ENCODE measurements around the gene ENAH. TPM values are rescaled to one million over a fixed set of nuclear protein-coding genes. Genes with fewer than 3 reads are reported as not detected.

ENAH gene
- total and polyA plus RNA-seq, 2 experiments from 2014 or later = 109 to 184 TPM

GRCh38 chr1:225437710-225438437 is 215.0 kb downstream of the ENAH start:
- ATAC-seq (peak; percentile 85), DNase-seq (ENCODE audit: low spot score) (peak; percentile 61)
- Histone ChIP-seq H3F3A (replicated peaks; ENCODE audit: low read depth) (no peaks in the 10 kb centered on the region), H3K36me3 (ENCODE audit: insufficient read depth) (no peaks in the 10 kb centered on the region), H3K27me3 (ENCODE audit: insufficient read depth) (no peaks in the 10 kb centered on the region), H2AFZ (no peak overlapping the region), H3K4me1 (ENCODE audit: insufficient read depth) (no peaks in the 10 kb centered on the region), H3K4me3 (no peak overlapping the region), H3K79me2 (replicated peaks; ENCODE audit: insufficient read depth) (no peaks in the 10 kb centered on the region), H3K9me2 (ENCODE audit: insufficient read depth) (no peaks in the 10 kb centered on the region), H3K4me2 (no peak overlapping the region), H3K27ac (ENCODE audit: low read depth) (no peak overlapping the region; the same call in 1 of the 2 replicates), H4K20me1 (replicated peaks; ENCODE audit: insufficient read depth) (no peaks in the 10 kb centered on the region)
- no peaks in the 10 kb centered on the region for H3K36me3 Mint-ChIP-seq (ENCODE audit: low read depth)
- H3K4me1 Mint-ChIP-seq = peaks cover 6% of the 10 kb centered on the region; the same call in 2 of the 3 replicates
- peaks cover under 1% of the 10 kb centered on the region for H3K27me3 Mint-ChIP-seq (ENCODE audit: insufficient read depth, low read depth, poor library complexity)
- TF ChIP-seq STAT1 (IDR thresholded peaks at IDR 0.05; ENCODE audit: unreplicated experiment) (no peak), CTCF (conservative IDR thresholded peaks at IDR 0.05; ENCODE audit: low read depth in 2 of 2) (peak; percentile 56 to 77), REST (IDR thresholded peaks at IDR 0.05; ENCODE audit: unreplicated experiment) (no peak), NANOG (IDR thresholded peaks at IDR 0.05; ENCODE audit: borderline replicate concordance) (no peak), ZNF331 (CRISPR knock-in tag; IDR thresholded peaks at IDR 0.05; ENCODE audit: low read depth) (no peak)
- peaks cover 2% of the 10 kb centered on the region; the same call in 1 of the 3 replicates for H3K9me3 Mint-ChIP-seq
- H3K4me3 Mint-ChIP-seq = no peak overlapping the region
- H3K27ac Mint-ChIP-seq = no peak overlapping the region

Other genes starting within 250 kb of the ENAH start
- 91.3 and 93.6 TPM in 2 replicates for gene LBR, start 225.1 kb downstream of the ENAH start, total RNA-seq (2014; rRNA removed; shearing (Covaris generic))
- gene LBR, start 225.1 kb downstream of the ENAH start, polyA plus RNA-seq (2016; fragmentation: Nextera tagmentation; extraction: Ambion mirVana) = 41.9 and 50.6 TPM in 2 replicates
- gene SRP9, start 124.7 kb upstream of the ENAH start, total RNA-seq (2014; rRNA removed; shearing (Covaris generic)) = 640 and 749 TPM in 2 replicates
- 590 and 728 TPM in 2 replicates for gene SRP9, start 124.7 kb upstream of the ENAH start, polyA plus RNA-seq (2016; fragmentation: Nextera tagmentation; extraction: Ambion mirVana)
- 46.5 and 47.0 TPM in 2 replicates for gene EPHX1, start 157.0 kb upstream of the ENAH start, total RNA-seq (2014; rRNA removed; shearing (Covaris generic))
- gene EPHX1, start 157.0 kb upstream of the ENAH start, polyA plus RNA-seq (2016; fragmentation: Nextera tagmentation; extraction: Ambion mirVana) = 15.3 and 17.3 TPM in 2 replicates
- gene TMEM63A, start 229.3 kb upstream of the ENAH start, total RNA-seq (2014; rRNA removed; shearing (Covaris generic)) = 61.8 and 76.9 TPM in 2 replicates
- gene TMEM63A, start 229.3 kb upstream of the ENAH start, polyA plus RNA-seq (2016; fragmentation: Nextera tagmentation; extraction: Ambion mirVana) = 24.3 and 31.7 TPM in 2 replicates
- 65.4 and 67.1 TPM in 2 replicates for gene LEFTY1, start 236.0 kb upstream of the ENAH start, total RNA-seq (2014; rRNA removed; shearing (Covaris generic))
- 25.7 and 27.5 TPM in 2 replicates for gene LEFTY1, start 236.0 kb upstream of the ENAH start, polyA plus RNA-seq (2016; fragmentation: Nextera tagmentation; extraction: Ambion mirVana)